Heart left ventricle (tissue), 16 donors: Measurements from ENCODE around the gene TCF4. TPM values are rescaled to one million over a fixed set of nuclear protein-coding genes. Genes with fewer than 3 reads are reported as not detected.

ENCODE experiments used
- ATAC-seq, 4 donors: fragments of 200-7000 bp; cut with Tn5 transposase; one replicate each; pipeline ENCODE4 v1.9.1; 2020 to 2022; ENCODE audit warnings: moderate library complexity in 4 of 4, mild to moderate bottlenecking in 3 of 4, moderate number of reproducible peaks in 1 of 4
- DNase-seq, 5 donors: peaks; one replicate each; pipeline ENCODE4 v3.0.0-alpha.2; 2020
- H3K27ac ChIP-seq, 12 donors: fragments of 200-600 bp; sonication (generic) in 4 of 12; one replicate each; pipeline versions ENCODE4 v1.5.0 to v1.8.0; 2016 to 2022; ENCODE audit warnings: mild to moderate bottlenecking in 2 of 12
- H3K27me3 ChIP-seq, 9 donors: fragments of 200-600 bp; sonication (generic) in 2 of 9; one replicate each; pipeline versions ENCODE4 v1.5.1 to v1.8.0; 2016 to 2022; ENCODE audit warnings: mild to moderate bottlenecking in 3 of 9
- H3K36me3 ChIP-seq, 9 donors: fragments of 200-600 bp; sonication (generic) in 2 of 9; one replicate each; pipeline versions ENCODE4 v1.5.0 to v1.8.0; 2018 to 2022; ENCODE audit warnings: mild to moderate bottlenecking in 2 of 9
- H3K4me1 ChIP-seq, 12 donors: fragments of 200-600 bp; sonication (generic) in 4 of 12; one replicate each; pipeline versions ENCODE4 v1.5.0 to v1.8.0; 2016 to 2022; ENCODE audit warnings: mild to moderate bottlenecking in 3 of 12
- H3K4me3 ChIP-seq, 12 donors: fragments of 200-600 bp; sonication (generic) in 4 of 12; one replicate each; pipeline versions ENCODE4 v1.5.0 to v1.8.0; 2017 to 2022; ENCODE audit warnings: mild to moderate bottlenecking in 9 of 12, moderate library complexity in 4 of 12
- H3K9me3 ChIP-seq, 12 donors: fragments of 200-600 bp; sonication (generic) in 4 of 12; one replicate each; pipeline versions ENCODE4 v1.5.0 to v1.8.0; 2016 to 2022; ENCODE audit warnings: mild to moderate bottlenecking in 1 of 12
- CTCF ChIP-seq, 12 donors: fragments of 200-600 bp; sonication (generic) in 4 of 12; IDR thresholded peaks; one replicate each; pipeline versions ENCODE4 v1.5.0 to v1.8.0; 2018 to 2022; ENCODE audit warnings: antibody characterized with exemption in 12 of 12, mild to moderate bottlenecking in 5 of 12
- POLR2A ChIP-seq, 2 donors: fragments of 450-650 bp; IDR thresholded peaks; one replicate each; pipeline ENCODE4 v1.6.1; 2017; ENCODE audit warnings: antibody characterized with exemption in 2 of 2, mild to moderate bottlenecking in 2 of 2, moderate library complexity in 2 of 2
- WGBS, 4 donors: extraction: QIAGEN DNeasy Blood & Tissue Kit in 2 of 4; methylation state at CpG; one replicate each; pipeline versions ENCODE4 v1.1.5 to v1.1.7; 2013 to 2018; 5-methylcytosine and 5-hydroxymethylcytosine counted together
- intact Hi-C, 10 donors: fragments of 100-400 bp; cut with DNase I; formaldehyde crosslinking; loops; one replicate each; pipeline versions ENCODE4 v1.11.1 to v1.14.2; 2022
- polyA plus RNA-seq, 2 donors: library from polyadenylated mRNA; stranded (reverse); fragments of 200-250 nt; gene quantifications; one replicate each; pipeline ENCODE4 v1.2.3, GENCODE V29; 2013
- total RNA-seq, 9 donors: library from RNA; depleted of rRNA in 2 of 9; stranded (reverse); fragments of >200 nt in 2 of 9; fragmentation: NEBNext Ultra II Directional in 3 of 9; extraction: Animal tissue kit (Norgen Biotek cat#: 25700) in 3 of 9; gene quantifications; one replicate each; pipeline versions ENCODE4 v1.1.0 to v1.2.4, GENCODE V29; 2016 to 2023
- donor health status: ischemic (EF 13 %, LVEDD 7.1; RV severe dilation, severe dysfunction).
- donor health status: healthy with polysubstance abuse.
- donor health status: DM: no; HTN: yes; CAD: no.
- donor health status: DM: no; HTN: no; CAD: no.
- donor health status: ischemic (EF 25% LVEDD 6.9; RV normal size, moderate dysfunction).
- donor health status: ischemic (EF 25% LVEDD 5.7; RV mildly dilated, moderate dysfunction).
- donor health status: healthy.
- donor health status: DM: yes; HTN: yes; CAD: no.
- donor health status: ischemic (EF 35%, LVEDD 5.7; RV mildly dilated, moderate dysfunction).
- donor health status: nonischemic (EF 11% LVEDD 7.7; RV severe dilation, severe dysfunction).
- donor health status: DM: yes; HTN: yes; CAD: no.
- donor health status: PGD.
- donor health status: ischemic (EF 29% LVEDD 5.4; RV normal size, mild dysfunction).
- donor health status: nonischemic (EF 23%, LVEDD 6.1; RV moderate dilation, normal function).

Gene TCF4
- total and polyA plus RNA-seq, 11 donors, result 12.8 to 119 (median 71.5) TPM

GRCh38 chr18:55541571-55541970, 46.4 kb downstream of the TCF4 start:
- 52 to 70% (median 56%) methylated on average over 2 of the region's 2 CpGs for WGBS, 4 donors

GRCh38 chr18:55539240-55539639, 48.8 kb downstream of the TCF4 start:
- Histone ChIP-seq H3K9me3 (peaks cover 0 to 12% (median 0%) of the 10 kb centered on the region in 12 donors), H3K4me1 (peaks cover 0 to 26% (median under 1%) of the 10 kb centered on the region in 12 donors), H3K27ac (no peak overlapping the region), H3K27me3 (no peaks in the 10 kb centered on the region), H3K36me3 (no peaks in the 10 kb centered on the region), H3K4me3 (no peak overlapping the region)
- no peak for TF ChIP-seq POLR2A (IDR thresholded peaks at IDR 0.05)
- TF ChIP-seq CTCF (IDR thresholded peaks at IDR 0.05), result no peak
- DNase-seq (no peak), ATAC-seq (no peak)
- intact Hi-C loops, result loop anchor here in 1 of 10 donors (10.0 kb wide), 1 partner anchor 64 kb away; no protein-coding TSS in a partner anchor

More at GRCh38 chr18:55541571-55541970, 46.4 kb downstream of the TCF4 start:
- H3K27ac ChIP-seq, result no peak overlapping the region
- no peak for TF ChIP-seq POLR2A (IDR thresholded peaks at IDR 0.05)
- TF ChIP-seq CTCF (IDR thresholded peaks at IDR 0.05), result no peak
- no peaks in the 10 kb centered on the region for H3K27me3 ChIP-seq
- DNase-seq, result no peak
- no peak overlapping the region for H3K4me3 ChIP-seq
- peaks cover 0 to 21% (median 1%) of the 10 kb centered on the region in 12 donors for H3K4me1 ChIP-seq
- intact Hi-C loops, result no loop called here
- H3K36me3 ChIP-seq, result no peaks in the 10 kb centered on the region
- H3K9me3 ChIP-seq, result peaks cover 0 to 12% (median 0%) of the 10 kb centered on the region in 12 donors
- no peak for ATAC-seq

- ATAC-seq (no peak), DNase-seq (no peak)
- Histone ChIP-seq H3K4me3 (no peak overlapping the region), H3K4me1 (peaks cover 0 to 22% (median 1%) of the 10 kb centered on the region in 12 donors), H3K27me3 (no peaks in the 10 kb centered on the region), H3K36me3 (no peaks in the 10 kb centered on the region), H3K9me3 (peaks cover 0 to 11% (median 0%) of the 10 kb centered on the region in 12 donors), H3K27ac (no peak overlapping the region)
- TF ChIP-seq POLR2A (IDR thresholded peaks at IDR 0.05), result no peak
- no peak for TF ChIP-seq CTCF (IDR thresholded peaks at IDR 0.05)
- intact Hi-C loops, result loop anchor here in 1 of 10 donors (10.0 kb wide), 1 partner anchor 60 kb away; no protein-coding TSS in a partner anchor
- 83 to 91% (median 85%) methylated on average over 4 of the region's 4 CpGs for whole genome bisulfite sequencing, 4 donors
Measured at GRCh38 chr18:55534996-55535395, 53.0 kb downstream of the TCF4 start.

- no peaks in the 10 kb centered on the region for H3K36me3 ChIP-seq
- H3K9me3 ChIP-seq, result peaks cover 0 to 6% (median 0%) of the 10 kb centered on the region in 12 donors
- ATAC-seq (no peak), DNase-seq (no peak)
- TF ChIP-seq POLR2A (IDR thresholded peaks at IDR 0.05) (no peak), CTCF (IDR thresholded peaks at IDR 0.05) (no peak)
- H3K4me3 ChIP-seq, result no peak overlapping the region
- H3K4me1 ChIP-seq, result peaks cover 0 to 27% (median 6%) of the 10 kb centered on the region in 12 donors
- H3K27me3 ChIP-seq, result no peaks in the 10 kb centered on the region
- no peak overlapping the region for H3K27ac ChIP-seq
- WGBS, 4 donors, result 59 to 80% (median 73%) methylated on average over 3 of the region's 3 CpGs
- intact Hi-C loops, result loop anchor here in 1 of 10 donors (10.0 kb wide), 1 partner anchor 60 kb away; no protein-coding TSS in a partner anchor
Measured at GRCh38 chr18:55534547-55534946, 53.4 kb downstream of the TCF4 start.
